Central memory CD8-positive, alpha-beta T cell (primary cell): ENCODE measurements around the gene RALGDS.
"Not testable (repeated sequence)": the region's sequence is repeated elsewhere in the genome, so short reads cannot be mapped to it uniquely, and the experiment has no call there.

ENCODE experiments used
- ATAC-seq: fragments of 150-1000 bp; cut with Tn5 transposase; replicated peaks from 2 replicates; pipeline ENCODE4 v1.10.0; 2022; ENCODE audit warnings: mild to moderate bottlenecking, moderate FRiP score, moderate number of reproducible peaks; ENCODE audit not compliant: poor library complexity, severe bottlenecking; ENCODE audit errors: extremely low read depth
- DNase-seq, 2 donors: peaks; one replicate each; pipeline ENCODE4 v3.0.0; 2021; ENCODE audit warnings: low spot score in 2 of 2
- H3K27ac Mint-ChIP-seq: one replicate; pipeline ENCODE4 v1.8.0; 2022; ENCODE audit warnings: low read depth, mild to moderate bottlenecking, moderate library complexity, mixed read lengths
- H3K27me3 Mint-ChIP-seq: one replicate; pipeline ENCODE4 v1.8.0; 2022; ENCODE audit warnings: mixed read lengths
- H3K36me3 Mint-ChIP-seq: one replicate; pipeline ENCODE4 v1.8.0; 2022; ENCODE audit warnings: mild to moderate bottlenecking, moderate library complexity, mixed read lengths; ENCODE audit not compliant: insufficient read depth
- H3K4me1 Mint-ChIP-seq: one replicate; pipeline ENCODE4 v1.8.0; 2022; ENCODE audit warnings: mixed read lengths
- H3K4me3 Mint-ChIP-seq: one replicate; pipeline ENCODE4 v1.8.0; 2022; ENCODE audit warnings: mild to moderate bottlenecking, moderate library complexity, mixed read lengths
- H3K9me3 Mint-ChIP-seq: one replicate; pipeline ENCODE4 v1.8.0; 2022; ENCODE audit warnings: mixed read lengths

The RALGDS gene

GRCh38 chr9:133100506-133101355 is 20.3 kb downstream of the RALGDS start:
- Mint-ChIP-seq H3K27ac (no peak overlapping the region), H3K9me3 (peaks cover 8% of the 10 kb centered on the region), H3K36me3 (peaks cover 47% of the 10 kb centered on the region), H3K4me1 (peaks cover 5% of the 10 kb centered on the region), H3K27me3 (no peaks in the 10 kb centered on the region), H3K4me3 (no peak overlapping the region)
- DNase-seq (no peak), ATAC-seq (no peak)

GRCh38 chr9:133099726-133100505 is 21.1 kb downstream of the RALGDS start:
- Mint-ChIP-seq H3K4me3 (no peak overlapping the region), H3K9me3 (peaks cover 8% of the 10 kb centered on the region), H3K27me3 (no peaks in the 10 kb centered on the region), H3K27ac (no peak overlapping the region), H3K4me1 (peaks cover 5% of the 10 kb centered on the region), H3K36me3 (peaks cover 43% of the 10 kb centered on the region)
- DNase-seq (no peak), ATAC-seq (no peak)

GRCh38 chr9:133098871-133099270 is 22.2 kb downstream of the RALGDS start:
- DNase-seq (no peak), ATAC-seq (no peak)
- Mint-ChIP-seq H3K27me3 (no peaks in the 10 kb centered on the region), H3K9me3 (peaks cover 8% of the 10 kb centered on the region), H3K4me1 (peaks cover 5% of the 10 kb centered on the region), H3K4me3 (no peak overlapping the region), H3K27ac (no peak overlapping the region), H3K36me3 (peaks cover 40% of the 10 kb centered on the region)

- Mint-ChIP-seq H3K4me1 (peaks cover 4% of the 10 kb centered on the region), H3K27me3 (no peaks in the 10 kb centered on the region), H3K9me3 (peaks cover 8% of the 10 kb centered on the region), H3K36me3 (peaks cover 37% of the 10 kb centered on the region), H3K27ac (no peak overlapping the region), H3K4me3 (no peak overlapping the region)
- ATAC-seq (no peak), DNase-seq (no peak)
Measured at GRCh38 chr9:133098104-133098754, 22.8 kb downstream of the RALGDS start.

- DNase-seq (no peak), ATAC-seq (no peak)
- no peaks in the 10 kb centered on the region for H3K4me1 Mint-ChIP-seq
- peaks cover 8% of the 10 kb centered on the region for H3K9me3 Mint-ChIP-seq
- no peak overlapping the region for H3K27ac Mint-ChIP-seq
- H3K27me3 Mint-ChIP-seq = no peaks in the 10 kb centered on the region
- H3K36me3 Mint-ChIP-seq = peaks cover 28% of the 10 kb centered on the region
- H3K4me3 Mint-ChIP-seq = no peak overlapping the region
Measured at GRCh38 chr9:133094842-133095393, 26.1 kb downstream of the RALGDS start.

- not testable (repeated sequence) for H3K4me3 Mint-ChIP-seq, H3K4me1 Mint-ChIP-seq, H3K9me3 Mint-ChIP-seq, H3K27me3 Mint-ChIP-seq, DNase-seq, ATAC-seq, H3K27ac Mint-ChIP-seq
- peaks cover 24% of the 10 kb centered on the region for H3K36me3 Mint-ChIP-seq
Measured at GRCh38 chr9:133094351-133094750, 26.7 kb downstream of the RALGDS start.

GRCh38 chr9:133090752-133091385 is 30.2 kb downstream of the RALGDS start:
- DNase-seq (no peak), ATAC-seq (no peak)
- H3K36me3 Mint-ChIP-seq = no peaks in the 10 kb centered on the region
- peaks cover 1% of the 10 kb centered on the region for H3K9me3 Mint-ChIP-seq
- no peaks in the 10 kb centered on the region for H3K27me3 Mint-ChIP-seq
- no peaks in the 10 kb centered on the region for H3K4me1 Mint-ChIP-seq
- no peak overlapping the region for H3K4me3 Mint-ChIP-seq
- peak overlapping the region; percentile 50 for H3K27ac Mint-ChIP-seq

GRCh38 chr9:133090187-133090586 is 30.9 kb downstream of the RALGDS start:
- no peaks in the 10 kb centered on the region for H3K36me3 Mint-ChIP-seq
- H3K4me1 Mint-ChIP-seq = no peaks in the 10 kb centered on the region
- H3K4me3 Mint-ChIP-seq = no peak overlapping the region
- no peak for DNase-seq
- no peak for ATAC-seq
- no peaks in the 10 kb centered on the region for H3K9me3 Mint-ChIP-seq
- H3K27ac Mint-ChIP-seq = peak overlapping the region; percentile 50
- no peaks in the 10 kb centered on the region for H3K27me3 Mint-ChIP-seq

- DNase-seq (no peak), ATAC-seq (no peak)
- H3K27me3 Mint-ChIP-seq = no peaks in the 10 kb centered on the region
- no peaks in the 10 kb centered on the region for H3K36me3 Mint-ChIP-seq
- H3K4me3 Mint-ChIP-seq = no peak overlapping the region
- no peaks in the 10 kb centered on the region for H3K9me3 Mint-ChIP-seq
- H3K4me1 Mint-ChIP-seq = no peaks in the 10 kb centered on the region
- H3K27ac Mint-ChIP-seq = peak overlapping the region; percentile 55
Measured at GRCh38 chr9:133089271-133089671, 31.8 kb downstream of the RALGDS start.

- Mint-ChIP-seq H3K4me1 (no peaks in the 10 kb centered on the region), H3K27ac (peak overlapping the region; percentile 55), H3K4me3 (no peak overlapping the region), H3K36me3 (no peaks in the 10 kb centered on the region), H3K9me3 (no peaks in the 10 kb centered on the region), H3K27me3 (no peaks in the 10 kb centered on the region)
- ATAC-seq (no peak), DNase-seq (no peak)
Measured at GRCh38 chr9:133088756-133089155, 32.3 kb downstream of the RALGDS start.

GRCh38 chr9:133088146-133088750 is 32.8 kb downstream of the RALGDS start:
- no peaks in the 10 kb centered on the region for H3K27me3 Mint-ChIP-seq
- ATAC-seq = no peak
- H3K9me3 Mint-ChIP-seq = no peaks in the 10 kb centered on the region
- H3K36me3 Mint-ChIP-seq = no peaks in the 10 kb centered on the region
- no peaks in the 10 kb centered on the region for H3K4me1 Mint-ChIP-seq
- H3K27ac Mint-ChIP-seq = no peak overlapping the region
- H3K4me3 Mint-ChIP-seq = no peak overlapping the region
- no peak for DNase-seq
